ENCODE measurements around the gene PRM2.

Gene PRM2

GRCh38 chr16:11259655-11260595, 16.4 kb downstream of the PRM2 start:
- DNase-seq (ENCODE audit: low read depth in 1 of 2, low spot score in 1 of 2), result no peak

GRCh38 chr16:11258553-11259492, 17.5 kb downstream of the PRM2 start:
- Histone ChIP-seq H3K4me3 (replicated peaks; ENCODE audit: insufficient read depth, low read length) (no peak overlapping the region), H3K27ac (replicated peaks) (no peak overlapping the region), H3K27me3 (ENCODE audit: insufficient read depth, poor library complexity, severe bottlenecking) (no peaks in the 10 kb centered on the region)
- no peak for DNase-seq (ENCODE audit: low read depth in 1 of 2, low spot score in 1 of 2)
- TF ChIP-seq SPI1 (IDR thresholded peaks at IDR 0.05; ENCODE audit: borderline replicate concordance, low read depth) (no peak), REST (IDR thresholded peaks at IDR 0.05; ENCODE audit: insufficient replicate concordance, low read depth) (no peak), POLR2AphosphoS5 (IDR thresholded peaks at IDR 0.05; ENCODE audit: low read depth) (no peak), CTCF (IDR thresholded peaks at IDR 0.05; ENCODE audit: insufficient read depth, low read length) (no peak), GABPA (IDR thresholded peaks at IDR 0.05; ENCODE audit: low read depth) (no peak)

More at GRCh38 chr16:11259655-11260595, 16.4 kb downstream of the PRM2 start:
- H3K27ac ChIP-seq (replicated peaks), result no peak overlapping the region
- H3K4me3 ChIP-seq (replicated peaks; ENCODE audit: insufficient read depth, low read length), result no peak overlapping the region
- no peak for TF ChIP-seq POLR2AphosphoS5 (IDR thresholded peaks at IDR 0.05; ENCODE audit: low read depth)
- TF ChIP-seq CTCF (IDR thresholded peaks at IDR 0.05; ENCODE audit: insufficient read depth, low read length), result no peak
- no peak for TF ChIP-seq GABPA (IDR thresholded peaks at IDR 0.05; ENCODE audit: low read depth)
- TF ChIP-seq SPI1 (IDR thresholded peaks at IDR 0.05; ENCODE audit: borderline replicate concordance, low read depth), result no peak
- no peak for TF ChIP-seq REST (IDR thresholded peaks at IDR 0.05; ENCODE audit: insufficient replicate concordance, low read depth)
- H3K27me3 ChIP-seq (ENCODE audit: insufficient read depth, poor library complexity, severe bottlenecking), result no peaks in the 10 kb centered on the region

- Histone ChIP-seq H3K27ac (replicated peaks) (no peak overlapping the region), H3K27me3 (ENCODE audit: insufficient read depth, poor library complexity, severe bottlenecking) (no peaks in the 10 kb centered on the region), H3K4me3 (replicated peaks; ENCODE audit: insufficient read depth, low read length) (peak overlapping the region; percentile 83)
- TF ChIP-seq GABPA (IDR thresholded peaks at IDR 0.05; ENCODE audit: low read depth) (no peak), SPI1 (IDR thresholded peaks at IDR 0.05; ENCODE audit: borderline replicate concordance, low read depth) (no peak), CTCF (IDR thresholded peaks at IDR 0.05; ENCODE audit: insufficient read depth, low read length) (peak; percentile 61), REST (IDR thresholded peaks at IDR 0.05; ENCODE audit: insufficient replicate concordance, low read depth) (no peak), POLR2AphosphoS5 (IDR thresholded peaks at IDR 0.05; ENCODE audit: low read depth) (0 out of 2 replicates have a peak, but pooled peaks have one; percentile 12)
- peak; percentile 58 to 80 for DNase-seq (ENCODE audit: low read depth in 1 of 2, low spot score in 1 of 2)
Observed at GRCh38 chr16:11257131-11257938, 18.9 kb downstream of the PRM2 start.

Measured in HL-60 (cell line).